Measurements from ENCODE around the gene APBB2. TPM values are rescaled to one million over a fixed set of nuclear protein-coding genes. Genes with fewer than 3 reads are reported as not detected.

The APBB2 gene
- total RNA-seq, 2 donors from 2014 or later, result 56.1 to 64.8 TPM

GRCh38 chr4:40946652-40947051, 267.7 kb downstream of the APBB2 start:
- H3K36me3 ChIP-seq (ENCODE audit: control insufficient read depth, insufficient read depth, low read length), result peaks cover 2% of the 10 kb centered on the region
- WGBS, 2 experiments (ENCODE audit: insufficient coverage in 1 of 2, insufficient read length in 1 of 2), result 94 to 98% methylated on average over 9 of the region's 9 CpGs
- Mint-ChIP-seq H3K4me3 (no peak overlapping the region), H3K36me3 (ENCODE audit: low read depth) (peaks cover 17% of the 10 kb centered on the region), H3K27ac (no peak overlapping the region), H3K9me3 (no peaks in the 10 kb centered on the region), H3K4me1 (peaks cover 22% of the 10 kb centered on the region), H3K27me3 (ENCODE audit: insufficient read depth) (no peaks in the 10 kb centered on the region)
- H3K27me3 ChIP-seq (ENCODE audit: control insufficient read depth, insufficient read depth, low read length, poor library complexity, severe bottlenecking), result no peaks in the 10 kb centered on the region
- H3K4me1 ChIP-seq (ENCODE audit: control insufficient read depth, insufficient read depth, low read length), result peaks cover 8% of the 10 kb centered on the region
- H3K9me3 ChIP-seq (ENCODE audit: control insufficient read depth, low read length), result no peaks in the 10 kb centered on the region
- no peak for DNase-seq
- TF ChIP-seq CTCF (conservative IDR thresholded peaks at IDR 0.05), result no peak
- H3K9ac ChIP-seq (ENCODE audit: extremely low read depth, low read length, poor library complexity, severe bottlenecking), result no peak overlapping the region
- H3K27ac ChIP-seq (ENCODE audit: low read depth, low read length), result no peak overlapping the region
- H3K4me3 ChIP-seq (ENCODE audit: low read length), result no peak overlapping the region

GRCh38 chr4:40940756-40941155, 273.6 kb downstream of the APBB2 start:
- DNase-seq, result no peak
- 96 to 98% methylated on average over 5 of the region's 5 CpGs for WGBS, 2 experiments (ENCODE audit: insufficient coverage in 1 of 2, insufficient read length in 1 of 2)
- H3K4me1 Mint-ChIP-seq, result peaks cover 22% of the 10 kb centered on the region
- peaks cover 22% of the 10 kb centered on the region for H3K36me3 Mint-ChIP-seq (ENCODE audit: low read depth)
- no peak overlapping the region for H3K9ac ChIP-seq (ENCODE audit: extremely low read depth, low read length, poor library complexity, severe bottlenecking)
- no peak overlapping the region for H3K27ac Mint-ChIP-seq
- H3K27me3 Mint-ChIP-seq (ENCODE audit: insufficient read depth), result no peaks in the 10 kb centered on the region
- H3K4me1 ChIP-seq (ENCODE audit: control insufficient read depth, insufficient read depth, low read length), result peaks cover 8% of the 10 kb centered on the region
- H3K36me3 ChIP-seq (ENCODE audit: control insufficient read depth, insufficient read depth, low read length), result peaks cover 10% of the 10 kb centered on the region
- no peak overlapping the region for H3K4me3 ChIP-seq (ENCODE audit: low read length)
- H3K27me3 ChIP-seq (ENCODE audit: control insufficient read depth, insufficient read depth, low read length, poor library complexity, severe bottlenecking), result no peaks in the 10 kb centered on the region
- no peaks in the 10 kb centered on the region for H3K9me3 ChIP-seq (ENCODE audit: control insufficient read depth, low read length)
- no peaks in the 10 kb centered on the region for H3K9me3 Mint-ChIP-seq
- no peak overlapping the region for H3K4me3 Mint-ChIP-seq
- H3K27ac ChIP-seq (ENCODE audit: low read depth, low read length), result no peak overlapping the region
- no peak for TF ChIP-seq CTCF (conservative IDR thresholded peaks at IDR 0.05)

GRCh38 chr4:40940317-40940741, 274.0 kb downstream of the APBB2 start:
- DNase-seq, result no peak
- 91 to 94% methylated on average over 7 to 9 of the region's 9 CpGs for WGBS, 2 experiments (ENCODE audit: insufficient coverage in 1 of 2, insufficient read length in 1 of 2)
- Histone ChIP-seq H3K4me3 (ENCODE audit: low read length) (no peak overlapping the region), H3K9me3 (ENCODE audit: control insufficient read depth, low read length) (no peaks in the 10 kb centered on the region), H3K27me3 (ENCODE audit: control insufficient read depth, insufficient read depth, low read length, poor library complexity, severe bottlenecking) (no peaks in the 10 kb centered on the region), H3K4me1 (ENCODE audit: control insufficient read depth, insufficient read depth, low read length) (peaks cover 8% of the 10 kb centered on the region), H3K27ac (ENCODE audit: low read depth, low read length) (no peak overlapping the region), H3K9ac (ENCODE audit: extremely low read depth, low read length, poor library complexity, severe bottlenecking) (no peak overlapping the region), H3K36me3 (ENCODE audit: control insufficient read depth, insufficient read depth, low read length) (peaks cover 10% of the 10 kb centered on the region)
- Mint-ChIP-seq H3K4me1 (peaks cover 22% of the 10 kb centered on the region), H3K36me3 (ENCODE audit: low read depth) (peaks cover 22% of the 10 kb centered on the region), H3K4me3 (no peak overlapping the region), H3K9me3 (no peaks in the 10 kb centered on the region), H3K27me3 (ENCODE audit: insufficient read depth) (no peaks in the 10 kb centered on the region), H3K27ac (no peak overlapping the region)
- TF ChIP-seq CTCF (conservative IDR thresholded peaks at IDR 0.05), result no peak

All from endodermal cell (in vitro differentiated cells).